Activated naive CD8-positive, alpha-beta T cell (primary cell): Measurements from ENCODE around the gene UHRF1.
"Not testable (repeated sequence)": the region's sequence is repeated elsewhere in the genome, so short reads cannot be mapped to it uniquely, and the experiment has no call there.

Experiments used
- H3K27ac Mint-ChIP-seq: one replicate; pipeline ENCODE4 v1.8.0; 2021; ENCODE audit warnings: mixed read lengths
- H3K27me3 Mint-ChIP-seq: one replicate; pipeline ENCODE4 v1.8.0; 2021; ENCODE audit warnings: mixed read lengths
- H3K36me3 Mint-ChIP-seq: one replicate; pipeline ENCODE4 v1.8.0; 2021; ENCODE audit warnings: mixed read lengths
- H3K4me1 Mint-ChIP-seq: one replicate; pipeline ENCODE4 v1.8.0; 2021; ENCODE audit warnings: low read depth, mixed read lengths
- H3K4me3 Mint-ChIP-seq: one replicate; pipeline ENCODE4 v1.8.0; 2021; ENCODE audit warnings: mild to moderate bottlenecking, mixed read lengths
- H3K9me3 Mint-ChIP-seq: one replicate; pipeline ENCODE4 v1.8.0; 2021; ENCODE audit warnings: low read depth, mixed read lengths

Gene UHRF1

DNA sequence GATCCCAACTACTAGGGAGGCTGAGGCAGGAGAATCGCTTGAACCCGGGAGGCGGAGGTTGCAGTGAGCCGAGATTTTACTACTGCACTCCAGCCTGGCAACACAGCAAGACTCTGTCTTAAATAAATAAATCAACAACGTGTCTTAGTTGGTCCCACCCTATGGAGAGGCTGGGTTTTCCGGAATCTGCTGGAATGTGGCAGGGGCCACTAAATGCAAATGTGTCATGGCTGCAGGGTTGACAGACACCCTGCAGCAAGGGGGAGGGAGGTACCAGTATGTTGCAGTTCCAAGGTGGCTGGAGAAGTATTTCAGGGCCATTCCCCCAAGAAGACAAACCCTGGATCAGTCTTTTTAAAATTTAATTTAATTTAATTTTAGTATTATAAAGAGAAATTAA, 21.5 kb upstream of the UHRF1 start:
- not testable (repeated sequence) for H3K9me3 Mint-ChIP-seq, H3K27ac Mint-ChIP-seq, H3K4me3 Mint-ChIP-seq, H3K27me3 Mint-ChIP-seq, H3K36me3 Mint-ChIP-seq, H3K4me1 Mint-ChIP-seq

GRCh38 chr19:4889034-4889815, 20.1 kb upstream of the UHRF1 start:
- no peaks in the 10 kb centered on the region for H3K36me3 Mint-ChIP-seq
- no peaks in the 10 kb centered on the region for H3K9me3 Mint-ChIP-seq
- no peak overlapping the region for H3K4me3 Mint-ChIP-seq
- H3K27ac Mint-ChIP-seq = no peak overlapping the region
- H3K4me1 Mint-ChIP-seq = no peaks in the 10 kb centered on the region
- no peaks in the 10 kb centered on the region for H3K27me3 Mint-ChIP-seq

DNA sequence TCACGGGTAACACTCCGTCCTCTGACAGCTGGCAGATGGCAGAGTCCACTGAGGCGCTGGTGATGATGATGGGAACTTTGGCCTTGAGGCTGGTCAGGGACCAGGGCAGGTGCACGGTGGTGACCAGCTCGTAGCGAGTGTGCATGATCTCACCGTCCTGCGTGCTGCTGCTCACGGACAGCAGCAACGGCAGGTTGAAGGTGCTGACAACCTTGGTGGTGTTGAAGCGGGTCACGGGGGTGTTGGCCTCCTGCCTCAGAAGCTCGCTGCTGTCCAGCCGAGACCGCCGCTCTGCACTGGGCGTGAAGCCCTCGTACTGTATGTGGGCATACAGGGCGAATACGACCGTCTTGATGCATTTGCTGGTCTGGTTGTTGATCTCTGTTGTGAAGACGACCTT, 18.2 kb upstream of the UHRF1 start:
- no peak overlapping the region for H3K27ac Mint-ChIP-seq
- H3K4me1 Mint-ChIP-seq = peaks cover 4% of the 10 kb centered on the region
- H3K27me3 Mint-ChIP-seq = no peaks in the 10 kb centered on the region
- H3K36me3 Mint-ChIP-seq = no peaks in the 10 kb centered on the region
- H3K9me3 Mint-ChIP-seq = no peaks in the 10 kb centered on the region
- H3K4me3 Mint-ChIP-seq = no peak overlapping the region

GRCh38 chr19:4892962-4893361, 16.3 kb upstream of the UHRF1 start:
- not testable (repeated sequence) for H3K27ac Mint-ChIP-seq, H3K4me3 Mint-ChIP-seq, H3K36me3 Mint-ChIP-seq, H3K9me3 Mint-ChIP-seq, H3K4me1 Mint-ChIP-seq, H3K27me3 Mint-ChIP-seq

GRCh38 chr19:4896372-4896771, 12.9 kb upstream of the UHRF1 start:
- Mint-ChIP-seq H3K36me3 (no peaks in the 10 kb centered on the region), H3K4me3 (no peak overlapping the region), H3K9me3 (no peaks in the 10 kb centered on the region), H3K27me3 (no peaks in the 10 kb centered on the region), H3K27ac (no peak overlapping the region), H3K4me1 (peaks cover 7% of the 10 kb centered on the region)

GRCh38 chr19:4897146-4897545, 12.2 kb upstream of the UHRF1 start:
- no peaks in the 10 kb centered on the region for H3K27me3 Mint-ChIP-seq
- H3K27ac Mint-ChIP-seq = no peak overlapping the region
- H3K36me3 Mint-ChIP-seq = no peaks in the 10 kb centered on the region
- H3K4me1 Mint-ChIP-seq = peaks cover 10% of the 10 kb centered on the region
- H3K9me3 Mint-ChIP-seq = no peaks in the 10 kb centered on the region
- H3K4me3 Mint-ChIP-seq = no peak overlapping the region

- H3K27me3 Mint-ChIP-seq, H3K27ac Mint-ChIP-seq, H3K36me3 Mint-ChIP-seq, H3K4me3 Mint-ChIP-seq, H3K9me3 Mint-ChIP-seq: not testable (repeated sequence)
- H3K4me1 Mint-ChIP-seq = peaks cover 13% of the 10 kb centered on the region
Observed at GRCh38 chr19:4900879-4901278, 8.4 kb upstream of the UHRF1 start.

GRCh38 chr19:4902796-4903195, 6.5 kb upstream of the UHRF1 start, which contains the start of gene ARRDC5:
TSS of gene ARRDC5 (minus strand) at chr19:4902896. CDS start at chr19:4902825, 71 bp downstream.
- Mint-ChIP-seq H3K9me3 (no peaks in the 10 kb centered on the region), H3K27ac (peak within 1 kb of the TSS; percentile 64), H3K36me3 (peaks cover 2% of the 10 kb centered on the region), H3K27me3 (no peaks in the 10 kb centered on the region), H3K4me3 (no peak within 1 kb of the TSS), H3K4me1 (peaks cover 18% of the 10 kb centered on the region)

GRCh38 chr19:4904481-4904880, 4.8 kb upstream of the UHRF1 start:
- Mint-ChIP-seq H3K4me3 (no peak overlapping the region), H3K9me3 (no peaks in the 10 kb centered on the region)

DNA sequence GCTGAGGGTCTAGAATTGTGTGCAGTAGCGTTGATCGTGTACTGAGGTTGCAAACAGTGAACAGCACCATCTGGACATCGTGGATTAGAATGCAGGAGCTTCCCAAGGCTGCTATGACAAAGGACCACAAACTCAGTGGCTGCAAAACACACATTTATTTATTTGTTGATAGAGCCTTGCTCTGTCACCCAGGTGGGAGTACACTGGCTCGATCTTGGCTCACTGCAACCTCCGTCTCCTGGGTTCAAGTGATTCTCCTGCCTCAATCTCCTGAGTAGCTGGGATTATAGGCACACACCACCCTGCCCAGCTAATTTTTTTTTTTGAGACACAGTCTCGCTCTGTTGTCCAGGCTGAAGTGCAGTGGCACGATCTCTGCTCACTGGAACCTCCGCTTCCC, 2.3 kb upstream of the UHRF1 start:
- Mint-ChIP-seq H3K36me3 (peaks cover 5% of the 10 kb centered on the region), H3K27me3 (no peaks in the 10 kb centered on the region), H3K27ac (no peak overlapping the region), H3K9me3 (no peaks in the 10 kb centered on the region), H3K4me3 (no peak overlapping the region), H3K4me1 (peaks cover 41% of the 10 kb centered on the region)

More at GRCh38 chr19:4904481-4904880, 4.8 kb upstream of the UHRF1 start:
- peaks cover 2% of the 10 kb centered on the region for H3K36me3 Mint-ChIP-seq
- no peak overlapping the region for H3K27ac Mint-ChIP-seq
- H3K27me3 Mint-ChIP-seq = no peaks in the 10 kb centered on the region
- H3K4me1 Mint-ChIP-seq = peaks cover 27% of the 10 kb centered on the region

DNA sequence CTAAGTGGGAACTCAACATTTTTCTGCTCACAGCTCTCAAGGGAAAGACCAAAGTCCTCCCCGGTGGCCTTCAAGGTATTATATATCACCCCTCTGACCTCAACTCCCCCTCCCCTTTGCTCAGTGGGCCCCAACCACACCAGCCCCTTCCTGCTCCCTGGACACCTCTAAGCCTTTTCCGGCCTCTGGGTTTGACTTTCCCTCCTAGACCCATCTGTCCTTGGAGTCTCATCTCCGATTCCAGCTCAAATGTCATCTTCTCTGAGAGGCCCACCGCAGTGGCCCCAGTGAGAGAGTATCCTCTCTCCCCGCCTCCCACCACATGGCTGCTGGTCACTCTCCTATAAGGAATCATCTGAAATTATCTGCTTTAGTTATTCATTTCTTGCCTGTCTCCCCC, 941 bp upstream of the UHRF1 start:
- H3K4me1 Mint-ChIP-seq = peaks cover 50% of the 10 kb centered on the region
- H3K4me3 Mint-ChIP-seq = peak overlapping the region; percentile 55
- no peaks in the 10 kb centered on the region for H3K9me3 Mint-ChIP-seq
- peaks cover 3% of the 10 kb centered on the region for H3K36me3 Mint-ChIP-seq
- no peaks in the 10 kb centered on the region for H3K27me3 Mint-ChIP-seq
- peak overlapping the region; percentile 79 for H3K27ac Mint-ChIP-seq

- Mint-ChIP-seq H3K9me3 (no peaks in the 10 kb centered on the region), H3K4me3 (peak overlapping the region; percentile 55), H3K27me3 (no peaks in the 10 kb centered on the region), H3K36me3 (peaks cover 3% of the 10 kb centered on the region), H3K27ac (peak overlapping the region; percentile 79), H3K4me1 (peaks cover 54% of the 10 kb centered on the region)
Observed at GRCh38 chr19:4908781-4909155, 533 bp upstream of the UHRF1 start.

DNA sequence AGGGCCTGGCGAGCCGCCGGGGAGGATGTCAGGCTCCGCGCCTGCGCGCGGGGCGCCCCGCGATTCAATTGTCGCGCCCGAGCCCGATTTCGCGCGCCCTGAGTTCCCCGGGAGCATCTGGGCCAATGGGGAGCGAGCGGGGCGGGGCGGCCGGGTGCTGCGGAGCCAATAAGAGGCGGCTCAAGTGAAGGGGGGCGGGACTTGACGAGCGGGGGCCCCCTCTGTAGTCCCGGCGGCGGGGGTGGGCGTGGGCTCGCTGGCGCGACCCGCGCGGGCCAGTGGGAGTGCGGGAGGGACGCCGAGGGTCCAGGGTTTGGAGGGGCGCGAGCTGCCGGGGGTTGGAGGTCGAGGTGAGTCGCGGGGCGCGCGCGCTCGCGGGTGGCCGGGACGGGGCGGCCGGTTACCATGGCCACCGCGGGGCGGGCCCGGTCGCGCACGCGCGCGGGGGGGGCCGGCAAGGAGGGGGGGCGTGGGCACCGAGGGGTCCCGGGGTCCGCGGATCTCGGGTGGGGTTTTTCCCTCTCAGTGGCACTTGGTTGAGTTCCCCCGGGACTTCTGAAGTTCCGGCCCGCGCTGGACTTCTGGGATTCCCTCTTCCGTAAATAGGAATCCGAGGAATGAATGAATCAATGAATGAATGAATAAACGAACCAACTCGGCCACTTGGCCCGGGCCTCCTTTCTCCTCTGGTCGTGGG, 744 bp downstream of the UHRF1 start:
- Mint-ChIP-seq H3K36me3 (peaks cover 5% of the 10 kb centered on the region), H3K4me1 (peaks cover 64% of the 10 kb centered on the region), H3K27ac (peak overlapping the region; percentile 90), H3K9me3 (no peaks in the 10 kb centered on the region), H3K4me3 (peak overlapping the region; percentile 98), H3K27me3 (no peaks in the 10 kb centered on the region)

DNA sequence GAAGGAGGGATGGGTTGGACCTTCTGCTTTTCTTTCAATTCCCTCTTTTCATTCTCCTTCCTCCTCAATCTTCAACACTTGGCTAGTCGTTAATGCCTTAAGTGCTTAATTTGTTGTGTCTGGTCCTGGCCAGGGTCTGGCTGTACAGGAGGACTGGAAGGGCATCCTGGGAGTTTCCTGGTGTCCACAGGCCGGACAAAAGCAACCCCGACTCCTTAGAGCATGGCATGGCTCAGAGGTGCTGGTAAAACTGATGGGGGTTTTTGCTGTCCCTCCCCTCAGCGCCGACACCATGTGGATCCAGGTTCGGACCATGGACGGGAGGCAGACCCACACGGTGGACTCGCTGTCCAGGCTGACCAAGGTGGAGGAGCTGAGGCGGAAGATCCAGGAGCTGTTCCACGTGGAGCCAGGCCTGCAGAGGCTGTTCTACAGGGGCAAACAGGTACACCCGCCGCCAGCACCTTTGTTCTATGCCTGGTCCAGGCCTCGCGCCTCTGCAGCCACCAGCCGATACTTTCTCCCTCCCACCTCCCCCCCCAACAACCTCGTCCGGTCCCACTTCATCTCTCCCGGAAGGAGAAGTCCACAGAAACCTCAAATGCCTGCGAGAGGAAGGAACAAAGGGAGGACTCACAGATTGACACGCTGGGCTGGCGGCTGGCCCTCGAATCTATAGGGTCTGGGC, 1.4 kb downstream of the UHRF1 start:
- Mint-ChIP-seq H3K36me3 (peaks cover 5% of the 10 kb centered on the region), H3K27me3 (no peaks in the 10 kb centered on the region), H3K4me1 (peaks cover 69% of the 10 kb centered on the region)

GRCh38 chr19:4911314-4911713, 2.0 kb downstream of the UHRF1 start:
- peaks cover 72% of the 10 kb centered on the region for H3K4me1 Mint-ChIP-seq

More for the DNA sequence above, 1.4 kb downstream of the UHRF1 start:
- peak overlapping the region; percentile 98 for H3K4me3 Mint-ChIP-seq
- no peaks in the 10 kb centered on the region for H3K9me3 Mint-ChIP-seq
- peak overlapping the region; percentile 90 for H3K27ac Mint-ChIP-seq

More at GRCh38 chr19:4911314-4911713, 2.0 kb downstream of the UHRF1 start:
- H3K36me3 Mint-ChIP-seq = peaks cover 5% of the 10 kb centered on the region
- H3K4me3 Mint-ChIP-seq = peak overlapping the region; percentile 98
- no peaks in the 10 kb centered on the region for H3K9me3 Mint-ChIP-seq
- no peaks in the 10 kb centered on the region for H3K27me3 Mint-ChIP-seq
- peak overlapping the region; percentile 90 for H3K27ac Mint-ChIP-seq
